Smooth muscle cell of the coronary artery (primary cell): ENCODE measurements around the gene ZNF804A. TPM values are rescaled to one million over a fixed set of nuclear protein-coding genes. Genes with fewer than 3 reads are reported as not detected.

Experiments used
- total RNA-seq: library from RNA; depleted of rRNA; stranded (reverse); fragments of >200 nt; gene quantifications from 2 replicates; pipeline ENCODE4 v1.2.3, GENCODE V29; 2014; ENCODE audit warnings: low replicate concordance

ZNF804A gene
- under 0.01 and 0.83 TPM in 2 replicates for total RNA-seq

GRCh38 chr2:184598316-184599053 lies at the start of gene ZNF804A:
Gene ZNF804A, plus strand, starts transcription at chr2:184598529. Its CDS starts 431 bp downstream, at chr2:184598960.

